ENCODE results near the gene PIP.

- TF ChIP-seq CTCF (IDR thresholded peaks at IDR 0.05; ENCODE audit: low read depth, low read length), result no peak
- TF ChIP-seq EZH2phosphoT487 (IDR thresholded peaks at IDR 0.05; ENCODE audit: low read depth), result no peak
Measured at GRCh38 chr7:143126146-143126545, 5.7 kb upstream of the PIP start.
